ENCODE measurements around the gene ZNF823. TPM values are rescaled to one million over a fixed set of nuclear protein-coding genes. Genes with fewer than 3 reads are reported as not detected.

ZNF823 gene
- 10 to 100 TPM in 1 of 2 donors, 1 to 10 TPM in 1; 9.5 to 10.6 TPM for total RNA-seq
- polyA plus RNA-seq (2013, experiment 1 of 2): 6.2 TPM
- polyA plus RNA-seq (2013, experiment 2 of 2): 5.2 TPM
- long read RNA-seq, experiment 1, partial matches to known transcripts: 0 of 5 reads
- long read RNA-seq, experiment 1, other reads (novel, unspliced or antisense): 3 of 5 reads
- long read RNA-seq, experiment 2, transcript ZNF823-201 (4 exons, 2,423 nt): major isoform, 9 of 11 reads
- long read RNA-seq, experiment 2, partial matches to known transcripts: 0 of 11 reads
- long read RNA-seq, experiment 2, other reads (novel, unspliced or antisense): 1 of 11 reads
- long read RNA-seq, experiment 3, transcript ZNF823-201 (4 exons, 2,423 nt): major isoform, 36 of 52 reads
- long read RNA-seq, experiment 3, partial matches to known transcripts: 0 of 52 reads
- long read RNA-seq, experiment 3, other reads (novel, unspliced or antisense): 9 of 52 reads
- long read RNA-seq, experiment 4, transcript ZNF823-201 (4 exons, 2,423 nt): major isoform, 12 of 24 reads
- long read RNA-seq, experiment 4, partial matches to known transcripts: 0 of 24 reads
- long read RNA-seq, experiment 4, other reads (novel, unspliced or antisense): 10 of 24 reads

GRCh38 chr19:11738746-11739620 is at the start of gene ZNF823:
ZNF823 (minus strand) TSS chr19:11738946; CDS start chr19:11738819, 127 bp downstream.
- Mint-ChIP-seq H3K27me3 (ENCODE audit: insufficient read depth) (peaks cover 26% of the 10 kb centered on the region), H3K4me3 (peak within 1 kb of the TSS; percentile 96), H3K9me3 (no peaks in the 10 kb centered on the region), H3K36me3 (ENCODE audit: low read depth) (peaks cover 13% of the 10 kb centered on the region), H3K27ac (peak within 1 kb of the TSS; percentile 98), H3K4me1 (peaks cover 7% of the 10 kb centered on the region)
- TF ChIP-seq, protein P1, sequence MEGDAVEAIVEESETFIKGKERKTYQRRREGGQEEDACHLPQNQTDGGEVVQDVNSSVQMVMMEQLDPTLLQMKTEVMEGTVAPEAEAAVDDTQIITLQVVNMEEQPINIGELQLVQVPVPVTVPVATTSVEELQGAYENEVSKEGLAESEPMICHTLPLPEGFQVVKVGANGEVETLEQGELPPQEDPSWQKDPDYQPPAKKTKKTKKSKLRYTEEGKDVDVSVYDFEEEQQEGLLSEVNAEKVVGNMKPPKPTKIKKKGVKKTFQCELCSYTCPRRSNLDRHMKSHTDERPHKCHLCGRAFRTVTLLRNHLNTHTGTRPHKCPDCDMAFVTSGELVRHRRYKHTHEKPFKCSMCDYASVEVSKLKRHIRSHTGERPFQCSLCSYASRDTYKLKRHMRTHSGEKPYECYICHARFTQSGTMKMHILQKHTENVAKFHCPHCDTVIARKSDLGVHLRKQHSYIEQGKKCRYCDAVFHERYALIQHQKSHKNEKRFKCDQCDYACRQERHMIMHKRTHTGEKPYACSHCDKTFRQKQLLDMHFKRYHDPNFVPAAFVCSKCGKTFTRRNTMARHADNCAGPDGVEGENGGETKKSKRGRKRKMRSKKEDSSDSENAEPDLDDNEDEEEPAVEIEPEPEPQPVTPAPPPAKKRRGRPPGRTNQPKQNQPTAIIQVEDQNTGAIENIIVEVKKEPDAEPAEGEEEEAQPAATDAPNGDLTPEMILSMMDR (conservative IDR thresholded peaks at IDR 0.05): no peak
- H3K36me3 ChIP-seq (ENCODE audit: control insufficient read depth, insufficient read depth, low read length): peaks cover 4% of the 10 kb centered on the region
- H3K27me3 ChIP-seq (ENCODE audit: control insufficient read depth, insufficient read depth, low read length, poor library complexity, severe bottlenecking): no peaks in the 10 kb centered on the region
- peaks cover 3% of the 10 kb centered on the region for H3K4me1 ChIP-seq (ENCODE audit: control insufficient read depth, insufficient read depth, low read length)
- H3K27ac ChIP-seq (ENCODE audit: low read depth, low read length): peak within 1 kb of the TSS; percentile 62
- H3K9ac ChIP-seq (ENCODE audit: extremely low read depth, low read length, poor library complexity, severe bottlenecking): peak within 1 kb of the TSS; percentile 85
- no peaks in the 10 kb centered on the region for H3K9me3 ChIP-seq (ENCODE audit: control insufficient read depth, low read length)
- peak; percentile 100 for DNase-seq
- 0 to 2% methylated on average over 16 to 34 of the region's 35 CpGs for WGBS, 2 experiments (ENCODE audit: insufficient coverage in 1 of 2, insufficient read length in 1 of 2)
- peak within 1 kb of the TSS; percentile 98 for H3K4me3 ChIP-seq (ENCODE audit: low read length)

GRCh38 chr19:11787536-11787935 is 48.8 kb upstream of the ZNF823 start:
- H3K4me1 Mint-ChIP-seq: no peaks in the 10 kb centered on the region
- no peak overlapping the region for H3K27ac ChIP-seq (ENCODE audit: low read depth, low read length)
- no peak overlapping the region for H3K9ac ChIP-seq (ENCODE audit: extremely low read depth, low read length, poor library complexity, severe bottlenecking)
- peaks cover 3% of the 10 kb centered on the region for H3K36me3 ChIP-seq (ENCODE audit: control insufficient read depth, insufficient read depth, low read length)
- H3K36me3 Mint-ChIP-seq (ENCODE audit: low read depth): peaks cover 4% of the 10 kb centered on the region
- no peak overlapping the region for H3K4me3 Mint-ChIP-seq
- H3K9me3 Mint-ChIP-seq: peaks cover 65% of the 10 kb centered on the region
- H3K4me1 ChIP-seq (ENCODE audit: control insufficient read depth, insufficient read depth, low read length): no peaks in the 10 kb centered on the region
- no peak overlapping the region for H3K27ac Mint-ChIP-seq
- H3K27me3 Mint-ChIP-seq (ENCODE audit: insufficient read depth): peaks cover 20% of the 10 kb centered on the region
- H3K4me3 ChIP-seq (ENCODE audit: low read length): no peak overlapping the region
- no peaks in the 10 kb centered on the region for H3K27me3 ChIP-seq (ENCODE audit: control insufficient read depth, insufficient read depth, low read length, poor library complexity, severe bottlenecking)
- TF ChIP-seq, protein P1 (conservative IDR thresholded peaks at IDR 0.05): no peak
- peaks cover 19% of the 10 kb centered on the region for H3K9me3 ChIP-seq (ENCODE audit: control insufficient read depth, low read length)
- WGBS, 2 experiments (ENCODE audit: insufficient coverage in 1 of 2, insufficient read length in 1 of 2): 76 to 89% methylated on average over 3 of the region's 3 CpGs
- no peak for DNase-seq

DNA sequence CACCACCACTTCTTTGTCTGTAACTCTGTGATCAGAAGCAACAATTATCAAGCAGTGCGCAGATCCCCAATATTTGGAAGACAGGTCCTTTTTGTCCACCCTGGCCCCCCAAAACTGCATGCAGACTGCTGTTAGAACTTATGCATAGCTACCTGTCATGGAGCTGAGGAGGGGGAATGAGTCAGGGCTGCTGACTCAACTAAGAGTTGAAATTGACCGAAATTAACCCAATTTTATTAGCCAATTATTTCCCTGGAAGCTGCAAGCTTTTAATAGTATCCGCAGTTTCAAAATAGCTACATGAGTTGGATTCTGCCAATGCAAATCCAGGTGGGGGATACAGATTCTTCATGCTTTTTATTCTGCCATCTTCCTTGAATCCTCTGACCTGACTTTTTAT is 45.6 kb upstream of the ZNF823 start:
- Mint-ChIP-seq H3K9me3 (peaks cover 87% of the 10 kb centered on the region), H3K4me1 (no peaks in the 10 kb centered on the region), H3K27me3 (ENCODE audit: insufficient read depth) (peaks cover 12% of the 10 kb centered on the region), H3K27ac (no peak overlapping the region), H3K36me3 (ENCODE audit: low read depth) (peaks cover 27% of the 10 kb centered on the region), H3K4me3 (no peak overlapping the region)
- H3K4me1 ChIP-seq (ENCODE audit: control insufficient read depth, insufficient read depth, low read length): no peaks in the 10 kb centered on the region
- H3K27me3 ChIP-seq (ENCODE audit: control insufficient read depth, insufficient read depth, low read length, poor library complexity, severe bottlenecking): no peaks in the 10 kb centered on the region
- TF ChIP-seq, protein P1 (conservative IDR thresholded peaks at IDR 0.05): no peak
- H3K4me3 ChIP-seq (ENCODE audit: low read length): no peak overlapping the region
- H3K9me3 ChIP-seq (ENCODE audit: control insufficient read depth, low read length): peaks cover 50% of the 10 kb centered on the region
- DNase-seq: no peak
- H3K36me3 ChIP-seq (ENCODE audit: control insufficient read depth, insufficient read depth, low read length): peaks cover 30% of the 10 kb centered on the region
- H3K9ac ChIP-seq (ENCODE audit: extremely low read depth, low read length, poor library complexity, severe bottlenecking): no peak overlapping the region
- 89 to 90% methylated on average over 3 of the region's 3 CpGs for WGBS, 2 experiments (ENCODE audit: insufficient coverage in 1 of 2, insufficient read length in 1 of 2)
- H3K27ac ChIP-seq (ENCODE audit: low read depth, low read length): no peak overlapping the region

Data from endodermal cell (in vitro differentiated cells).